ENCODE results near the gene ASTN2.

ASTN2 gene

GRCh38 chr9:117156144-117156688 lies 258.6 kb downstream of the ASTN2 start:
- DNase-seq, result no peak

GRCh38 chr9:117153021-117153420 lies 261.8 kb downstream of the ASTN2 start:
- no peak for DNase-seq

GRCh38 chr9:117151716-117152115 lies 263.1 kb downstream of the ASTN2 start:
- DNase-seq, result no peak

- DNase-seq, result no peak
Measured at GRCh38 chr9:117149996-117150395, 264.9 kb downstream of the ASTN2 start.

GRCh38 chr9:117145811-117146490 lies 268.9 kb downstream of the ASTN2 start:
- DNase-seq, result no peak

GRCh38 chr9:117145081-117145480 lies 269.8 kb downstream of the ASTN2 start:
- no peak for DNase-seq

GRCh38 chr9:117138231-117138630 lies 276.6 kb downstream of the ASTN2 start:
- no peak for DNase-seq

- DNase-seq, result no peak
Measured at GRCh38 chr9:117136461-117136860, 278.4 kb downstream of the ASTN2 start.

- no peak for DNase-seq
Measured at GRCh38 chr9:117135501-117136098, 279.3 kb downstream of the ASTN2 start.

- no peak for DNase-seq
Measured at GRCh38 chr9:117134826-117135500, 279.9 kb downstream of the ASTN2 start.

GRCh38 chr9:117126871-117127270 lies 288.0 kb downstream of the ASTN2 start:
- DNase-seq, result no peak

- DNase-seq, result no peak
Measured at GRCh38 chr9:117125531-117125930, 289.3 kb downstream of the ASTN2 start.

- no peak for DNase-seq
Measured at GRCh38 chr9:117123729-117124128, 291.1 kb downstream of the ASTN2 start.

- DNase-seq, result no peak
Measured at GRCh38 chr9:117122953-117123352, 291.9 kb downstream of the ASTN2 start.

- no peak for DNase-seq
Measured at GRCh38 chr9:117122102-117122501, 292.8 kb downstream of the ASTN2 start.

GRCh38 chr9:117121316-117121715 lies 293.5 kb downstream of the ASTN2 start:
- no peak for DNase-seq

GRCh38 chr9:117120061-117120460 lies 294.8 kb downstream of the ASTN2 start:
- DNase-seq, result no peak

- no peak for DNase-seq
Measured at GRCh38 chr9:117116084-117116483, 298.8 kb downstream of the ASTN2 start.

- DNase-seq, result no peak
Measured at GRCh38 chr9:117114768-117115167, 300.1 kb downstream of the ASTN2 start.

- DNase-seq, result no peak
Measured at GRCh38 chr9:117104716-117105495, 310.0 kb downstream of the ASTN2 start.

GRCh38 chr9:117104206-117104605 lies 310.7 kb downstream of the ASTN2 start:
- DNase-seq, result no peak

GRCh38 chr9:117103438-117104110 lies 311.3 kb downstream of the ASTN2 start:
- no peak for DNase-seq

GRCh38 chr9:117101008-117101407 lies 313.8 kb downstream of the ASTN2 start:
- DNase-seq, result no peak

All from stimulated activated CD4-positive, alpha-beta T cell treated with anti-CD3 and anti-CD28 coated beads, Interleukin-4, amount 100 ng/mL, for 4 hours (primary cell).